Neural progenitor cell (in vitro differentiated cells): ENCODE results near the gene CPT1B.

ENCODE experiments used
- EZH2 ChIP-seq: fragments of 200-600 bp; sonication (generic); IDR thresholded peaks from 2 replicates; pipeline ENCODE4 v1.6.1; 2017; ENCODE audit warnings: antibody characterized with exemption, mild to moderate bottlenecking, moderate library complexity
- EZH2phosphoT487 ChIP-seq: fragments of 200-600 bp; sonication (generic); IDR thresholded peaks from 2 replicates; pipeline ENCODE4 v1.6.1; 2017; ENCODE audit warnings: antibody characterized with exemption
- TF ChIP-seq, protein P1 (sequence below): fragments of 200-600 bp; sonication (generic); IDR thresholded peaks from 2 replicates; pipeline ENCODE4 v1.5.1; 2017; ENCODE audit warnings: antibody characterized with exemption, mild to moderate bottlenecking

DNA sequence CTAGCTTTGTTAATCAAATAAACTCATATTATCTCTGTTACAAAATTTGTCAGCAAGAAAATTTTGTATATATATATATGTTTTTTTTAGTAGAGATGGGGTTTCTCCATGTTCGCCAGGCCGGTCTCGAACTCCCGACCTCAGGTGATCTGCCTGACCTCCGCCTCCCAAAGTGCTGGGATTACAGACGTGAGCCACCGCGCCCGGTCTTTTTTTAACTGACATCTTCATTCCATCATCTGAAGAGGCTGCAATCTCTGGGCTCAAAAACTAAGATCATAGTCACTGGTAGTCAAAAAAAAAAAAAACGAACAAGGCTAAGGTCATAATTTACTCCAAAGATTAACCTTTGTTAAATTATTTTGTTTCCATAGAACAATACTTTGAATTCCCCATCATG, 37.8 kb downstream of the CPT1B start:
- TF ChIP-seq, protein P1, sequence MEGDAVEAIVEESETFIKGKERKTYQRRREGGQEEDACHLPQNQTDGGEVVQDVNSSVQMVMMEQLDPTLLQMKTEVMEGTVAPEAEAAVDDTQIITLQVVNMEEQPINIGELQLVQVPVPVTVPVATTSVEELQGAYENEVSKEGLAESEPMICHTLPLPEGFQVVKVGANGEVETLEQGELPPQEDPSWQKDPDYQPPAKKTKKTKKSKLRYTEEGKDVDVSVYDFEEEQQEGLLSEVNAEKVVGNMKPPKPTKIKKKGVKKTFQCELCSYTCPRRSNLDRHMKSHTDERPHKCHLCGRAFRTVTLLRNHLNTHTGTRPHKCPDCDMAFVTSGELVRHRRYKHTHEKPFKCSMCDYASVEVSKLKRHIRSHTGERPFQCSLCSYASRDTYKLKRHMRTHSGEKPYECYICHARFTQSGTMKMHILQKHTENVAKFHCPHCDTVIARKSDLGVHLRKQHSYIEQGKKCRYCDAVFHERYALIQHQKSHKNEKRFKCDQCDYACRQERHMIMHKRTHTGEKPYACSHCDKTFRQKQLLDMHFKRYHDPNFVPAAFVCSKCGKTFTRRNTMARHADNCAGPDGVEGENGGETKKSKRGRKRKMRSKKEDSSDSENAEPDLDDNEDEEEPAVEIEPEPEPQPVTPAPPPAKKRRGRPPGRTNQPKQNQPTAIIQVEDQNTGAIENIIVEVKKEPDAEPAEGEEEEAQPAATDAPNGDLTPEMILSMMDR = no peak
- TF ChIP-seq EZH2 = no peak
- no peak for TF ChIP-seq EZH2phosphoT487
